ENCODE results near the gene DNAH8. TPM values are rescaled to one million over a fixed set of nuclear protein-coding genes. Genes with fewer than 3 reads are reported as not detected.
"Not testable (repeated sequence)": the region's sequence is repeated elsewhere in the genome, so short reads cannot be mapped to it uniquely, and the experiment has no call there.

The DNAH8 gene
- polyA plus RNA-seq, 12 donors = 0.37 to 7.6 (median 3.6) TPM; not detected in 2

GRCh38 chr6:38901802-38902522 is 186.9 kb downstream of the DNAH8 start:
- DNase-seq = no peak

- no peak for DNase-seq
These were observed 191.5 kb downstream of the DNAH8 start for GRCh38 chr6:38906582-38906981.

GRCh38 chr6:38907264-38907663 is 192.2 kb downstream of the DNAH8 start:
- no peak for DNase-seq

- no peak for DNase-seq
These were observed 194.1 kb downstream of the DNAH8 start for GRCh38 chr6:38909015-38909730.

- DNase-seq = no peak
These were observed 195.1 kb downstream of the DNAH8 start for GRCh38 chr6:38910207-38910606.

GRCh38 chr6:38912378-38912777 is 197.3 kb downstream of the DNAH8 start:
- no peak for DNase-seq

- no peak for DNase-seq
These were observed 200.3 kb downstream of the DNAH8 start for GRCh38 chr6:38915205-38915925.

GRCh38 chr6:38921540-38921939 is 206.4 kb downstream of the DNAH8 start:
- not testable (repeated sequence) for DNase-seq

GRCh38 chr6:38924791-38925509 is 209.8 kb downstream of the DNAH8 start:
- no peak for DNase-seq

- no peak for DNase-seq
These were observed 214.4 kb downstream of the DNAH8 start for GRCh38 chr6:38929560-38929959.

GRCh38 chr6:38933426-38933825 is 218.3 kb downstream of the DNAH8 start:
- peak; percentile 5 for DNase-seq

- no peak for DNase-seq
These were observed 219.9 kb downstream of the DNAH8 start for GRCh38 chr6:38935051-38935450.

GRCh38 chr6:38937839-38938613 is 222.9 kb downstream of the DNAH8 start:
- no peak for DNase-seq

- DNase-seq = no peak
These were observed 223.6 kb downstream of the DNAH8 start for GRCh38 chr6:38938741-38939140.

GRCh38 chr6:38942442-38942841 is 227.3 kb downstream of the DNAH8 start:
- no peak for DNase-seq

GRCh38 chr6:38942965-38943364 is 227.9 kb downstream of the DNAH8 start:
- DNase-seq = no peak

- no peak for DNase-seq
These were observed 228.9 kb downstream of the DNAH8 start for GRCh38 chr6:38943964-38944363.

- no peak for DNase-seq
These were observed 229.7 kb downstream of the DNAH8 start for GRCh38 chr6:38944655-38945279.

- no peak for DNase-seq
These were observed 240.8 kb downstream of the DNAH8 start for GRCh38 chr6:38955861-38956260.

- no peak for DNase-seq
These were observed 242.3 kb downstream of the DNAH8 start for GRCh38 chr6:38957426-38957825.

- DNase-seq = no peak
These were observed 244.0 kb downstream of the DNAH8 start for GRCh38 chr6:38959138-38959537.
